GM21737 (cell line): ENCODE results near the gene MID1.

Source experiments
- ATAC-seq: cut with Tn5 transposase; IDR thresholded peaks from one replicate; pipeline ENCODE4 v1.9.1; 2021; ENCODE audit warnings: mild to moderate bottlenecking, moderate library complexity; ENCODE audit not compliant: unreplicated experiment

The MID1 gene

GRCh38 chrX:10620121-10620699 is at the start of gene MID1:
Gene MID1 (minus strand): TSS chrX:10620585. CDS start chrX:10567547, 53,038 bp downstream.
- no peak for ATAC-seq

DNA sequence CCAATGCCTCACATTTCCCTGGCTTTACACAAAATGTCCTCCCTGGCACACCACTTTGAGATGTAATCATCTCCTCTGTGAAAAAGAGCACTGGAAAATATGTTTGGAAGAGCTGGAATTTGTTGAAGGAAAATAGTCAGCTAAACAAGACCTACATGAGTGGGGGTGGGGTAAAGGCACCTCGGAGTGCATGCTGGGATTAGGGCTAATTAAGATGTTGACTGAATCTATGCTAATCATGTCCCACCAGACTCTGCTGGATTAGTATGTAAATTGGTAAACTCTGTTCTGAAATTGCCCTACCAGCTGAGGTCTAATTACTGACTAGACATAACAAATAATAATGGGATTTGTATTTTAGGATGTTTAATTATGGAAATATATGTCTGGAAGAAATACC is 46.8 kb upstream of the MID1 start:
- ATAC-seq, result no peak

DNA sequence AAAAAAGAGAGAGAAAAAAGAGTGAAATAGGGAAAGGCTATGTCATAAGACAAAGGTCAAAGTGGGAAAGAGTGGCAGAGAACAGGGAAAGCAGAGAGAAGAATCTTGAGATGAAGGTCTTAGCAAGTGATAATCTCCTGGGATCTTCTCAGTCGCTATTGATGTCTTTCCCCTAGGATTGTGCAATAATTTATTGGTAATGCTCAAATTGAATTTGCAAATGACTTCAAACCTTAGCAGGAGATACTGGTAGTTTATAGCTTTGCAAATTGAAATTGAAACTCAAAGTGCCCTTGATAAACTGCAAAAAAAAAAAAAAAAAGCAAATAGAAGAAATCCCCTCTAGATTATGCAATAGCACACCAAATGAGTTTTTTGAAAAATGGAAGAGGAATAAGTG is 45.7 kb upstream of the MID1 start:
- ATAC-seq, result no peak

- ATAC-seq, result no peak
These were observed 45.3 kb upstream of the MID1 start for GRCh38 chrX:10665681-10666080.

DNA sequence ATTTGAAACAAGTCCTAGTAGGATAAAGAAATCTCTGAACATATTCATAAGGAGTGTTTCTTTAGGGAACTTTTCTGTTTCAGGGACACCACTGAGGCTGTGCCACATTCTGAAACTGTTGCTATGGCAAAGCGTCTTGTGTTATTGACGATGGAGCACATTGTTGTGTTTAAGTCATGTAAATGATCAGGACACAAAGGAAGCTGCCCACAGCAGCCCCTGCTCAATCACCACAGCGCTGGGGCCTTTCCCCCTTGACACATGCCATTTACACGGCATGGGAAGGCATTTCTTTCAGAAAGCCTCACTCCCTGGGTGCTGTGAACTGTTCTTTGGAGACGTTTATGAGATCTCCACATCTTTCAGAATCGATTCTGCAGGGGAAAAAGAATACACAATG is 39.8 kb upstream of the MID1 start:
- ATAC-seq, result no peak

- ATAC-seq, result no peak
These were observed 35.8 kb upstream of the MID1 start for GRCh38 chrX:10656214-10656613.

GRCh38 chrX:10654960-10655359 is 34.6 kb upstream of the MID1 start:
- ATAC-seq, result no peak

- ATAC-seq, result no peak
These were observed 32.9 kb upstream of the MID1 start for GRCh38 chrX:10653302-10653701.

- no peak for ATAC-seq
These were observed 28.9 kb upstream of the MID1 start for GRCh38 chrX:10649265-10649664.

DNA sequence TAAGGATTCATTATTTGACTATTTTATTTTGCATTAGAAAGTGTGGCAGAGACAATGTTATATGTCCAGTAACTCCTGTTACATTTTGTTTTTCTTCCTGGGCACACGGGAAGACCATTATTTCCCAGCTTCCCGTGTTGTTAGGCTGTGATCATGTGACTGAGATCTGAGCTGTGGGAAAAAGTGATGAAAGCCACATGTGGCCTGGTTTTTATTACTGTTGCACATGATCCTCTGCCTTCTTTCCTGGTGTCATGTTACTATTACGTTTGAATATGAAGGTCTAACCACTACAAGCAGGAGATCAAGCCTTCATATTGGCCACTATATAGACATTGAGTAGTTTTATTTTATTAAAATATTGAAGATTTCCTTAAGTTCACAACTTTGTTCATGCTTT is 28.2 kb upstream of the MID1 start:
- ATAC-seq, result no peak

DNA sequence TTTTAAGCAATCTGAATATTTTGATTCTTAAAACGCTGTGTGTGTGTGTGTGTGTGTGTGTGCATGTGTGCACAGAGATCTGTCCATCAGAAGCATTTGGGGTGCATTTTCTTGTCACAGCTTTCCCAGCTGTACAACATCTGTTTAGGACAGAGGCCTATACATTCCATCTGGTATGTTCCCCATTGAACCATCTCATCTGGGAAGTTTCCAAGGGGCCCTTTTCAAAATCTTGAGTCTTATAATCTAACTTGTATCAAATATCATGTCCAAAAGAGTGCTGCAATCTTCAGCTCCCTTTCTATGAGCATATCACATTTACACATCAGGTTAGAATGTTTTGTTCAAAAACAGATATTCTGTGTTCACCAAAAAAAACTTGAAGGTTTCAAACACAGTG is 16.5 kb upstream of the MID1 start:
- ATAC-seq, result no peak

DNA sequence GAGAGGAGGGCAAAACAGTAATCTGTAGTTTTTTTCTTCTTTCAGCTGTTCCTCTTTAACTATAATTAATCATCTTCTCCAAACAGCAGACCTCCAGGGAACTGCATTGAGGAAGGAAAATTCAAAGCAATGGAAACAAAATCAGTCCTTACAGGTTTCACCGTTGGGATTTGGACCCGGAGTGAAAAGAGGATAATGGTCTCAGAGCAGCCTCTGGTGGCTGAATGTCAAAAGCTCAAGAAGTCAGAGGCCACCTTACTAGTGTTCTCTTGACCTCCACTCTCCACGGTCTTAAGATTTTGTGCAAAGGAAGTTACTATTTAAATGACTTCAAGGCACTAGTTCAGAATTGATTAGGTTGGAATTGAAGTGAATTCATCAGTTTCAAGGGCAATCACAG is 16.0 kb upstream of the MID1 start:
- ATAC-seq, result no peak

GRCh38 chrX:10634392-10635161 is 14.2 kb upstream of the MID1 start:
- ATAC-seq, result no peak

- no peak for ATAC-seq
These were observed 13.3 kb upstream of the MID1 start for GRCh38 chrX:10633722-10634121.

DNA sequence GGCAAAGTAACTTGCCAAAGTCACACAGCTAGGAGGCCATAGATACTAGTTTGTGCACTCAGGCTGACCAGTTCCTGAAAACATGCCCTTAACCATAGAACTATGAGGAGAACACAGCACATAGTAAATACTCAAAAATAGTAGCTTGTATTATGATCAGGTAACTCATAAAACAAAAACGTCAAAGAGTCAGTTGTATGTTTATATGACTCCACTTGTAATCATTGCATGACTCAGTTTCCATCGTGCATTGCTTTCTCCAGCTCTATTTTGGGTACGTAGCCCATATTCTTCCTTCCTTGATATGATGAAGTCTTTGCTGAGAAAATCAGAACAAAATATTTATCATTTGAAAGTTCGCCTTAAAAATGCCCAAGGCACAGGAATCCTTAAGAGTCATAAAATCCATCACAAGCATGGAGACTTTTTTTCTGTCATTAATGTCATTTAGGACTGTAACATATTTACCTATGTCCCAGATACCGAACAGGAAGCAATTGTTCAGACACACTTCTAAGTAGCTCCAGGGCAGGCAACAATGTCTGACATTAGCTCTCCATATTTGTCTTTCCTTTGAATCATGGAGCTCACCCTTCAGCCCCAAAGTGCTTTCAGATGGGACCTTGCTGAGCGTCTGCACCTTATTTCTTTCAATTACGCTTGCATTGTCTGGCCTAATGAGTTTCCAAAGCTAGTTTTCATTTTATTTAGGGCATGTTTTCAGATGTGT is 11.2 kb upstream of the MID1 start:
- no peak for ATAC-seq

GRCh38 chrX:10630320-10630719 is 9.9 kb upstream of the MID1 start:
- no peak for ATAC-seq

DNA sequence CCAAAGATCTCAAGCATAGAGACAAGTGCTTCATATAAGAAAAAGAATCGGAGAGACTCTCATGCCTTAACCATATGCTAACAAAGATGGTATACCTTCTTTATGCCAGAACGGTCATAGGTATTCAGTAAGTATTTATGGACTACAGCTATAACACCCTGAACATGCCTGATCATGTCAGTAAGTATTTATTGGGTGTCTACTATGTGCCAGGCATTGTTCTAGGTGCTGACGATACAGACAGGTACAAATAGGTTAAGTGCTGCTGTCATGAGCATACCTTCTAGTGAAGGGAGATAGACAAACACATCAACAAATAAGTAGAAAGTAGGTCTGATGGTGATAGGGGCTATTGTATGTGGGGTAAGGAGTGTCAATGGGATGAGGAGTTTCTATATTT is 9.5 kb upstream of the MID1 start:
- no peak for ATAC-seq

DNA sequence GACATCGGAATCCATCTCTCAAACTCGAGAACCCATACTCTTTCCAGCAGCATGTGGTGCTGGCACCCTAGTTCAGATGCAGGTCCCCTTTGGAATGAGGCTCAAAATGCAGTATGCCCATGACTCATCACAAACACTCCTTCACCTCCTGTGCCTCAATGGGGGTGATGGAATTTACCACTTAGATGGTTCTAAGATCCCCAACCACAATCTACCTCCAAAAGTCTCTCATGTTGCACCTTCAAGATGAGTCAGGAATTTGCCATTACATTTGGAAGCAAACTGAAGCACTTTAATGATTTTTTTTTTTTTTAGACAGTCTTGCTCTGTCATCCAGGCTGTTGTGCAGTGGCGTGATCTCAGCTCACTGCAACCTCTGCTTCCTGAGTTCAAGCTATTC is 8.5 kb upstream of the MID1 start:
- no peak for ATAC-seq

- no peak for ATAC-seq
These were observed 1.8 kb upstream of the MID1 start for GRCh38 chrX:10622197-10622596.

GRCh38 chrX:10619425-10620046 is 849 bp downstream of the MID1 start:
- no peak for ATAC-seq

DNA sequence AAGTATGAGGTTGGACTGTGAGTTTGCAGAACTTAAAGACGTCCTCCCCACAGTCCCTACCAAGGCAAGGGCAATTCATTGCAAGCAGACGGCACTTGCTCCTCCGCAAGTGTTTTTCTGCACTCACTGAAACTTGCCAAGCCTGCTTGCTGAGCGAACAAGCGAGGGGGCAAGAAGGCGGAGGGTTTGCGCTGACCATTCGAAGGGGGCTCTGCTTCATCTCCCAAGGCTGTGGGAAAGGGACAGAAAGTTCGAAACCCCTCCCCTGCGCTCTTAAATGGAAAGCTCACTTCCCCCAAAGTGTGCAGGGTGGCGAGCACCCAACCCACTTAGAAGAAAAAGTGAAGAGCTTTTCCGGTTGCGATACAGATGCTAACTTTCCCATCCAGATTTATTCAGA is 1.4 kb downstream of the MID1 start:
- ATAC-seq, result no peak

- ATAC-seq, result no peak
These were observed 2.4 kb downstream of the MID1 start for GRCh38 chrX:10617999-10618351.
